ENCODE results near the gene CCDC85A. TPM values are rescaled to one million over a fixed set of nuclear protein-coding genes. Genes with fewer than 3 reads are reported as not detected.
A peak's percentile ranks its signal among the peaks of the same experiment; 100 is the strongest.

Gene CCDC85A
- total RNA-seq, 6 experiments from 2014 or later = 0.07 to 0.31 (median 0.14) TPM; not detected in 1

- 44% methylated on average over 2 of the region's 2 CpGs for WGBS (ENCODE audit: insufficient coverage, low coverage, low lambda C conversion rate, missing lambda C conversion rate)
- H3K9me3 ChIP-seq = no peaks in the 10 kb centered on the region
- no peak overlapping the region for H3K27ac ChIP-seq
- TF ChIP-seq POLR2A (IDR thresholded peaks at IDR 0.05) = no peak
- TF ChIP-seq, protein P1, sequence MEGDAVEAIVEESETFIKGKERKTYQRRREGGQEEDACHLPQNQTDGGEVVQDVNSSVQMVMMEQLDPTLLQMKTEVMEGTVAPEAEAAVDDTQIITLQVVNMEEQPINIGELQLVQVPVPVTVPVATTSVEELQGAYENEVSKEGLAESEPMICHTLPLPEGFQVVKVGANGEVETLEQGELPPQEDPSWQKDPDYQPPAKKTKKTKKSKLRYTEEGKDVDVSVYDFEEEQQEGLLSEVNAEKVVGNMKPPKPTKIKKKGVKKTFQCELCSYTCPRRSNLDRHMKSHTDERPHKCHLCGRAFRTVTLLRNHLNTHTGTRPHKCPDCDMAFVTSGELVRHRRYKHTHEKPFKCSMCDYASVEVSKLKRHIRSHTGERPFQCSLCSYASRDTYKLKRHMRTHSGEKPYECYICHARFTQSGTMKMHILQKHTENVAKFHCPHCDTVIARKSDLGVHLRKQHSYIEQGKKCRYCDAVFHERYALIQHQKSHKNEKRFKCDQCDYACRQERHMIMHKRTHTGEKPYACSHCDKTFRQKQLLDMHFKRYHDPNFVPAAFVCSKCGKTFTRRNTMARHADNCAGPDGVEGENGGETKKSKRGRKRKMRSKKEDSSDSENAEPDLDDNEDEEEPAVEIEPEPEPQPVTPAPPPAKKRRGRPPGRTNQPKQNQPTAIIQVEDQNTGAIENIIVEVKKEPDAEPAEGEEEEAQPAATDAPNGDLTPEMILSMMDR (IDR thresholded peaks at IDR 0.05) = no peak
- H3K36me3 ChIP-seq = no peaks in the 10 kb centered on the region
- peaks cover 0 to 1% (median under 1%) of the 10 kb centered on the region in 4 donors for H3K4me1 ChIP-seq
- H3K4me3 ChIP-seq = no peak overlapping the region
- ATAC-seq (no peak), DNase-seq (no peak)
- no peaks in the 10 kb centered on the region for H3K27me3 ChIP-seq
- intact Hi-C loops (cut with DNase I) = no loop called here
Measured at GRCh38 chr2:56376699-56377665, 193.2 kb downstream of the CCDC85A start.

DNA sequence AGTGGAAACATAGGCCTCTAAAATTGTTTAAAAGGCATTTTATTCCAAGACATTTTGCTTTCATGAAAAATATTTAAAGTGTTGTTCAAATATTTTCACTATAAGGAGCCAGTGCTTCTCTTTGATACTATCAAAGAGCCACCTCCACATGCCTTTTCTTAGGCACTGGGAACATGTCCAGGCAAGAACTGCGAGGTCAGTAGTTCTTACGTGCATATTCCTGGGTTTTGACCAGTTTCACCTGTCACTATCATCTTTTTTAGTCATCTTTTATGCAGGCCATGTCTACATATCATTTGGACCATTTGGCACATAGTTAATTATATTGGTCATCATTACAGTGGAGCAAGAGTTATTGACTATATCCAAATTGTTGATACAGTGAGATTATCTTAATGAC, 195.3 kb downstream of the CCDC85A start:
- WGBS (ENCODE audit: insufficient coverage, low coverage, low lambda C conversion rate, missing lambda C conversion rate) = 51% methylated on average over 2 of the region's 2 CpGs
- TF ChIP-seq, protein P1 (IDR thresholded peaks at IDR 0.05) = no peak
- no peak for TF ChIP-seq POLR2A (IDR thresholded peaks at IDR 0.05)
- Histone ChIP-seq H3K27ac (no peak overlapping the region), H3K27me3 (no peaks in the 10 kb centered on the region), H3K36me3 (no peaks in the 10 kb centered on the region), H3K4me1 (peaks cover 0 to 12% (median 5%) of the 10 kb centered on the region in 4 donors), H3K4me3 (no peak overlapping the region), H3K9me3 (no peaks in the 10 kb centered on the region)
- ATAC-seq (no peak), DNase-seq (no peak)
- intact Hi-C loops (cut with DNase I) = no loop called here

DNA sequence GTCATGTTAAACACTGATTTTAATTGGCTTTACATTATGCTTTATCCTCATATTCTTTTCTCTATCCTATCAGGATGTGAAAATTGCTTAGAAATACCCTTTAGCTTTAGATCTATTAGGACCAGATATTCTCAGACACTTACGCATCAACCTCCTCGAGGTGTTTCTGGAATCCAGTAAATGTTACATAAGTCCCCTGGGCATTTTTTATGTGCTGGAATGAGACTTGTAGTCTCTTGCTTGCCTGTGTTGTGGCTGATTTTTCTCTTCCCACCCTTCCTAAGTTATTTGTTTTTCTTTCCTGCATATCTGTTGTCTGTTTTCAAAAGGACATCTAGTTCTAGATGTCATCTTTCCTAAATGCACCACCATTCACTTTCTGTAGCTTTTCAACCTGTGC, 197.1 kb downstream of the CCDC85A start:
- Histone ChIP-seq H3K4me1 (peaks cover 0 to 12% (median 5%) of the 10 kb centered on the region in 4 donors), H3K4me3 (no peak overlapping the region), H3K27me3 (no peaks in the 10 kb centered on the region), H3K9me3 (no peaks in the 10 kb centered on the region), H3K27ac (no peak overlapping the region), H3K36me3 (no peaks in the 10 kb centered on the region)
- no peak for DNase-seq
- intact Hi-C loops (cut with DNase I) = no loop called here
- 58% methylated on average over 2 of the region's 2 CpGs for WGBS (ENCODE audit: insufficient coverage, low coverage, low lambda C conversion rate, missing lambda C conversion rate)
- no peak for TF ChIP-seq POLR2A (IDR thresholded peaks at IDR 0.05)
- TF ChIP-seq, protein P1 (IDR thresholded peaks at IDR 0.05) = no peak
- no peak for ATAC-seq

GRCh38 chr2:56382466-56382865, 198.7 kb downstream of the CCDC85A start:
- ATAC-seq = peak; percentile 87 to 97 (median 92)
- intact Hi-C loops (cut with DNase I) = no loop called here
- Histone ChIP-seq H3K36me3 (no peaks in the 10 kb centered on the region), H3K4me3 (no peak overlapping the region), H3K27me3 (no peaks in the 10 kb centered on the region), H3K9me3 (no peaks in the 10 kb centered on the region), H3K4me1 (peaks cover 0 to 12% (median 5%) of the 10 kb centered on the region in 4 donors), H3K27ac (no peak overlapping the region)
- WGBS (ENCODE audit: insufficient coverage, low coverage, low lambda C conversion rate, missing lambda C conversion rate) = 0% methylated on average over 1 of the region's 1 CpG
- TF ChIP-seq POLR2A (IDR thresholded peaks at IDR 0.05) = no peak
- TF ChIP-seq, protein P1 (IDR thresholded peaks at IDR 0.05) = no peak
- no peak for DNase-seq
